HG03095 (cell line): ENCODE measurements around the gene COPZ1.

Experiments
- ATAC-seq: cut with Tn5 transposase; IDR thresholded peaks from one replicate; pipeline ENCODE4 v1.9.1; 2021; ENCODE audit warnings: moderate library complexity; ENCODE audit not compliant: unreplicated experiment

Gene COPZ1

GRCh38 chr12:54374562-54375258, 49.8 kb downstream of the COPZ1 start:
- ATAC-seq, result no peak

DNA sequence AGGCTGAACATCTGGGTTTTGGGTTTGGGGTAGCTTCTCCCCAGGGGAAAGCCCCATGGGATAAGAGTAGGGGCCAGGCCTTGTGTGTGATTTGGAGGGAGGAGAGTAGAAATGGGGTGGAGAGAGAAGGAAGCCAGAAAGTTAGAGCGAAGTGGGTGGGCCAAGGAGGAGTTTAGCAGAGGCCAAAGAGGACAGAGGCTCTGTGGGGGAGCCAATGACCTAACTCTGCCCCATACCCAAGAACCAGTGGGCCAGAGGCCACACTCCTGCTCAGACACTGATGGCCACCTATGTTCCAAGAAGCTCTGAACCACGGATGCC, 50.3 kb downstream of the COPZ1 start:
- ATAC-seq, result no peak

- ATAC-seq, result no peak
Observed at GRCh38 chr12:54376596-54376995, 51.7 kb downstream of the COPZ1 start.

- ATAC-seq, result no peak
Observed at GRCh38 chr12:54377007-54377406, 52.1 kb downstream of the COPZ1 start.

- ATAC-seq, result no peak
Observed at GRCh38 chr12:54377797-54378515, 53.0 kb downstream of the COPZ1 start.

DNA sequence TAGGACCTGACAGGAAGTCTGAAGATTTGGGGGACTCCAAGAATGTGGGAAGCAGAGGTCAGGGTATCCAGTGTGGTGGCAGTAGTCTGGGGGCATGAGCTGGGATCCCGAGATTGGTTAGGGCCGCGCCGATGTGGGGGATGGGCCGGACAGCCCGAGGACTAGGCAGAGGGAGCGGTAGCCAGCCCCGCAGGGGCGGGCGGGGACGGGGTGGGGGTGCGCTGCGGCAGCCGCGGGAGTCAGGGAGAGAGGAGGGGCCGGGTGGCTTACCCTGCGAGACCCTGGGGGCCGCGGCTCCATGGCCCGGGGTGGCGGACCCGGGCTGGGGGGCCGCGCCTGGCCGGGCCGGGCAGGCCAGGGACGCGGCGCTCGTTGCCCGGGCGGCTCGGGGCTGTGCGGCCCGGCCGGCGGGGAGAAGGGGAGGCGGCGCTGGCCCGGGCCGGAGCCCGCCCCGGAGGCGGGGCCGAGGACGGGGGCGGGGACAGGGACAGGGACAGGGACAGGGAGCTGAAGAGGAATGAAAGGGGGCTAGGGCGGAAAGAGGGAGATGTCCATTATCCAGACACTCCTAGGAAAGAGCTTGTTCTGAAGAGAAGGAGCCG, 54.0 kb downstream of the COPZ1 start:
- ATAC-seq, result no peak

DNA sequence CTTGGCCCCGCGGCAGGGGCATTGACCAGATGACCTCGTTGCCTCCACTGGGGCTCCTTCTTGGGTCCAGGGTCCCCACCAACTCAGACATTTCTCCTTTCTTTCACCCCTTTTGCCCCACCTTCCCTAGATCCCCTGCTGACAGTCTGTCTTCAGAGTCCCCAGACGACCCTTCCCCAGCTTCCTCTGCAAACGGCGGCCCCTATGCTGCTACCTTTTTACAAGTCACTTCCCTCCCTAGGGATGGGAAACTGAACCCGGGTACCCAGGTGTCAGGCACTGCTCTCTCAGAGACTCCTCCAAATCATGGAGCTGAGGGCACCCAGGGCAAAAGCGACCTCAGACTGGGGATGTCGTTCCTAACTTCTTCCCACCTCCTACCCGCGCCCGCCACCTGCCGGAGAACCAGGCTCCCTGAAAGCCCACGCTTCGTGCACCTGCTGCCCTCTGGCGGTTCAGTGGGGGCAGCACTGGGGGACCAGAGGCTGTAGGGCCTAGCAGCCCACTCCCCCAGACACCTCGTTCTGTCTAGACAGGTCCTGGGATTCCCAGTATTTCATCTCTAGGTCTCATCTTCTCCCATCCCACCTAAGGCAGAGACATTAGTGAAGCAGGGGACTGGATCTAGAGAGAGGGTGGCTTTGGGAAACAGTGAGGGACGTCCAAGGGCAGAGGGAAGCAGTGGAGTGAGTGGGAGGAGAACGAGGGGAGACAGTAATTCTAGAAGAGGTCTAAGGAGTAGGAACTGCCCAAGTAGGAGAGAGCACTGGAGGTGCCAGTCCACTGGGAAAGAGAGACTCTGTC, 54.7 kb downstream of the COPZ1 start:
- ATAC-seq, result no peak

DNA sequence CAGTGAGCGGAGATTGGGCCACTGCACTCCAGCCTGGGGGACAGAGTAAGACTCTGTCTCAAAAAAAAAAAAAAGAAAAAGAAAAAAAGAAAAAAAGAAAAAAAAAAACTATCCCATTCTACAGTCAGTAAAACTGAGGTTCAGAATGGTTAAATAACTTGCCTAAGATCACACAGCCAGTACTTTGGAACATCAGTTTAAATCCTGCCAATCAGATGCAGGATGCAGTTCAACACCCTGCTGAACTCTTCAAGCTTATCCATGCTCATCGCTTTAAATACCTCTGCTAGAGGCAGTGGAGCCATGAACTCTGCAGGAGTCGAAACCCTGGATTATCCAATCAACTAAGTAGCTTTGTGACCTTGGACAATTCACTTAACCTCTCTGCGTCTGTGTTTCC, 56.2 kb downstream of the COPZ1 start:
- ATAC-seq, result no peak

GRCh38 chr12:54383041-54383609, 58.2 kb downstream of the COPZ1 start:
- ATAC-seq, result no peak

DNA sequence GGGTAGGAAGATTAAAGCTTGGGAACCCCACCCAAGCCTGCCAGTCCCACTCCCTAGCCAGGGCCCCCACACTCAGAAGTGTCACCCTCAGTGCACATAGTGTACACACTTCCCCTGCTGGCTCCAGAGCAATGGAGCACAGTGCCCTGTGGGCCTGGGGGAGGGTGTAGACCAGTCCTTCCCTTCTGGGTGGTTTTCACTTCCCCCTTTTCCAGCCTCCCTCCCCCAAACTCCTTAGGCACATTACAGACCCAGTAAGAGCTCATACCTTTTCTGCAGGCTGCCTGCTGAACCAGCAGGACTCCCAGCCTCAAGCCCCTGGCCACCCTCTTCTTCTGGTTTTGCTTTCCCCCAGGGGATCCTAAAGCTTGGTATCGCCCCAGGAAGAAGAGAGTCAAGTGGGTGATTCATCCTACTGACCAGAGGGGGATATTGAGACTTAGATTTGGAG, 59.7 kb downstream of the COPZ1 start, which contains the start of gene ZNF385A:
Gene ZNF385A (minus strand): TSS at position 143 of the 451 bp plus-strand sequence. CDS start 219 bp downstream, outside the sequence.
- ATAC-seq, result no peak

GRCh38 chr12:54385251-54385914, 60.5 kb downstream of the COPZ1 start:
- ATAC-seq, result no peak

DNA sequence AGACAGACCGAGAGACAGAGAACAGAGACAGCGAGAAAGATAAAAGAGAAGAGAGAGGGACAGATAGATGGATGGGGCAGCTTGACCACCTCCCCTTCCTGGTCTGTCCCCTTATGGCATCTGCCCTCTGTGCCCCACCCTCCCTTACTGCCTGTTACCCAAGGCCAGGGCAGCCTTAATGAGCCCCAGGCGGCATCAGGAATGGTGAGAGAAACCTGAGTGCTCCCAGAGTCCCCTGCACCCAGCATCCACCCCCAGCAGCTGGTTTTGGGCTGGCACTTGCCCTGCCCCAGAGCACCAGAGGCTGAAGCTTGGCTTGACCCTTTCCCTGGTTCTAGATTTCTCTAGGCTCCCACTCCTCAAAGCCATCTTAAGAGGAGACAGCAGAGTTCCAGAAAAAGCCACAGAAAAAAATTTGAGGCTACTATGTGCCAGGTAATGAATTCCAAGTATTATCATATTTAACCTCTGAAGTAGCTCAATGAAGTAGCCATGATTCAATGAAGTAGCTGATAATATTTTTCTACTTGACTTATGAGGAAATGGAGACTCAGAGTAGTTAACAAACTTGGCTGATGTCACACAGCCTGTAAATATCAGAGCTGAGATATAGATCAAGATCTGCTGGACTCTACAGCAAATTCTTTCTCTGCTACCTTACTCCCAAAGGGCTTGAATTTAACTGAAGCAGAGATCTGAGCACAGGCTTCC, 61.6 kb downstream of the COPZ1 start:
- no peak for ATAC-seq

GRCh38 chr12:54387114-54387467, 62.2 kb downstream of the COPZ1 start:
- no peak for ATAC-seq

DNA sequence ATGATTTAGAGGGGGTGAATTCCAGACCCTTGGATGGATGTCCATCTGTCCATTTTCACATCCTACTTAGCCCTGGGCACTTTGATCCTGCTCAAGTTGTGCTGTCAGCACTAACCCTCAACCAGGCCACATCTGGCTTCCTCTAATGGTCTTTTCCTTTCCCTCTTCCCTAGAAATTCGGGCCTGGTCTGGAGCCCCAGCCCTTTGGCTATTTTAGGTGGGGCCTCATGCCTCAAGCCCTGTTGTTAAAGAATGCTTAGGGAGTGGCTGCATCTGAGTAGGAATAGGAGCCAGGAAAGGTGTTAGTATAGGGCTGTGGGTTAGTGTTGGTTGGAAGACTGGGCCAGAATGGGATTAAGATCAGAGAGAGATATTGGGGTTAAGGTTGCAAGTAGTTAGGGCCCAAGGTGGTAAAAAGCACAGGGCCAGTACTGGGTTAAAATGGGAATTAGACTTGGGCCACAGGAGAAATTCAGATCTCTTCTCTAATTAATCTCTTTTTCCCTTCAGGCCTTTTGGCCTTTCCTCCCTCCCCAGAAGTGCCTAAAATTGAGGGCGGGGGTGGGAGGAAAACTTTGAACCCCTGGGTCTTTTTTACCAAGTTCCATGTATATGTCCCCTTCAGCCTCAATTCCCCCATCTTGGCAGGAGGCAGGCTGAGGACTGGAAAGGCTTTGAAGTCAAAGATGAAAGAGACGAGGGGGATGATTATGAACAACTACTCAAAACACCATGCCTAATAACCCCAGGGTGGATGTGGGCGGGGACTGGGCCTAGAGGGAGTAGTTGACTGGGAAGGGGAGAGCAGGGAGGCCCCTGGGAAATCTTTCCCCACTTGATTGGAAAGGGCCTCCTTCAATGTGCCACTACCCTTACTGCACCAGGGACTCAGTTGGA, 63.6 kb downstream of the COPZ1 start:
- ATAC-seq, result no peak

- ATAC-seq, result no peak
Observed at GRCh38 chr12:54389134-54389508, 64.2 kb downstream of the COPZ1 start.

DNA sequence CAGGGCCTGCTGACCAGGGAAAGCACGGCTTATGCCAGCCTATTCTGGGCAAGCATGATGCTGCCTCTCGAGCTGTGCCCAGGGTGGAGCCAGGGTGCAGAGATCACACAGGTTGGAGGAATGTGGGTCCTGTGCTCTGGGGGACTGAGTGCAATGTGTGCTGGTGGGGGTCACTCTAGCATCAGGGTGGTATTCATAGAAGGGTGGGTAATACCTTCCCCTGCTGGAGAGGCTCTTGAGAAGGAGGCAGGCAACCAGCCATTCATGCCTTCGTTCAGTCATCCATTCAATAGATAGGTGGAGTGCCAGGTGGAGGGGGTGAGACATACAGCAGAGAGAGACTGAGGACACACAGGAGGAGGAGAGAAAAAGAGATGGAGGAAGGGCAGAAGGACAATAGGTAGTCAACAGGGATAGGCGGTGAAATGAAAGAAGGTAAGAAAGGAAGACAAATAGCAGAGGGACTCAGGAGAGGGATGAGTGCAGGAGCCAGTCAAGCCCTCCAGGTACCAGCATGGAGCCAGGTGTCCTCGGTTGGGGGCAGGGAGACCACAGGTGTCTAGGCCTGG, 64.8 kb downstream of the COPZ1 start:
- no peak for ATAC-seq

DNA sequence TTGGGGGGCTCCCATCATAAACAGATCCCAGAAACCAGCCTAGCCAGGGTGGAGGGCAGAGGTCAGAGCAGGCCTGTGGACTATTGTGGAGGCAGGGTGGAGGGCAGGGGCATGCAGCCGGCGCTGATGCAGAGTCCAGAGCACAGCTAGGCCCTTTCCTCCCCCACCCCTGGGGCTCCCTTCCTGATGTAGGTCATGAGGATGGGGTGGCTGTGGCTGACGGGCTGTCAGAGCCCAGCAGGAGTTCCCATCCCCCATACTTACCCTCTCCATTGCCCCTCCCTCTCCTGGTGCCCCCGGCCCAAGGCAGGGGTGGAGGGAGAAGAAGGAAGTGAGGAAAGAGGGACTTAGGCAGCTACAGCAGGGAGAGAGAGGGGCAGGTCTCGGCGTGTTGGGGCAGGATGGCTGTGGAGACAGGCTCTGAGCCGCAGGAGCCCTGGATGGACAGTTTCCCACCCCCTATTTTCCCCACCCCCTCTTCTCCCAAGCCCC, 65.3 kb downstream of the COPZ1 start:
- no peak for ATAC-seq
